ENCODE results near the gene TAF10.

The TAF10 gene

GRCh38 chr11:6586434-6587359 is 25.3 kb downstream of the TAF10 start:
- no peak for DNase-seq (ENCODE audit: low read depth in 1 of 2, low spot score in 1 of 2)

GRCh38 chr11:6584528-6584927 is 27.5 kb downstream of the TAF10 start:
- DNase-seq (ENCODE audit: low read depth in 1 of 2, low spot score in 1 of 2): no peak

- no peak for DNase-seq (ENCODE audit: low read depth in 1 of 2, low spot score in 1 of 2)
Measured at GRCh38 chr11:6583584-6583983, 28.4 kb downstream of the TAF10 start.

- no peak for DNase-seq (ENCODE audit: low read depth in 1 of 2, low spot score in 1 of 2)
Measured at GRCh38 chr11:6579681-6580080, 32.3 kb downstream of the TAF10 start.

GRCh38 chr11:6578134-6578533 is 33.9 kb downstream of the TAF10 start:
- no peak for DNase-seq (ENCODE audit: low read depth in 1 of 2, low spot score in 1 of 2)

GRCh38 chr11:6576471-6577373 is 35.3 kb downstream of the TAF10 start:
- DNase-seq (ENCODE audit: low read depth in 1 of 2, low spot score in 1 of 2): no peak

GRCh38 chr11:6574816-6575715 is 37.0 kb downstream of the TAF10 start:
- no peak for DNase-seq (ENCODE audit: low read depth in 1 of 2, low spot score in 1 of 2)

GRCh38 chr11:6572215-6572614 is 39.8 kb downstream of the TAF10 start:
- DNase-seq (ENCODE audit: low read depth in 1 of 2, low spot score in 1 of 2): no peak

GRCh38 chr11:6571434-6572008 is 40.5 kb downstream of the TAF10 start:
- no peak for DNase-seq (ENCODE audit: low read depth in 1 of 2, low spot score in 1 of 2)

GRCh38 chr11:6570691-6571427 is 41.2 kb downstream of the TAF10 start:
- no peak for DNase-seq (ENCODE audit: low read depth in 1 of 2, low spot score in 1 of 2)

- no peak for DNase-seq (ENCODE audit: low read depth in 1 of 2, low spot score in 1 of 2)
Measured at GRCh38 chr11:6569706-6570105, 42.3 kb downstream of the TAF10 start.

GRCh38 chr11:6568191-6568918 is 43.7 kb downstream of the TAF10 start:
- no peak for DNase-seq (ENCODE audit: low read depth in 1 of 2, low spot score in 1 of 2)

- no peak for DNase-seq (ENCODE audit: low read depth in 1 of 2, low spot score in 1 of 2)
Measured at GRCh38 chr11:6567371-6567745, 44.7 kb downstream of the TAF10 start.

GRCh38 chr11:6566704-6567370 is 45.2 kb downstream of the TAF10 start:
- no peak for DNase-seq (ENCODE audit: low read depth in 1 of 2, low spot score in 1 of 2)

- DNase-seq (ENCODE audit: low read depth in 1 of 2, low spot score in 1 of 2): no peak
Measured at GRCh38 chr11:6565988-6566703, 45.9 kb downstream of the TAF10 start.

GRCh38 chr11:6565325-6565724 is 46.7 kb downstream of the TAF10 start:
- DNase-seq (ENCODE audit: low read depth in 1 of 2, low spot score in 1 of 2): no peak

- no peak for DNase-seq (ENCODE audit: low read depth in 1 of 2, low spot score in 1 of 2)
Measured at GRCh38 chr11:6563667-6564066, 48.3 kb downstream of the TAF10 start.

- no peak for DNase-seq (ENCODE audit: low read depth in 1 of 2, low spot score in 1 of 2)
Measured at GRCh38 chr11:6563121-6563619, 48.8 kb downstream of the TAF10 start.

Measured in activated CD4-positive, alpha-beta T cell treated with anti-CD3 and anti-CD28 coated beads, Interleukin-2, amount 50 U/mL, for 24 hours (primary cell).